GM21381 (cell line): ENCODE measurements around the gene RGL2.
A peak's percentile ranks its signal among the peaks of the same experiment; 100 is the strongest.
"Not testable (repeated sequence)": the region's sequence is repeated elsewhere in the genome, so short reads cannot be mapped to it uniquely, and the experiment has no call there.

ENCODE experiments used
- ATAC-seq: cut with Tn5 transposase; IDR thresholded peaks from one replicate; pipeline ENCODE4 v1.9.1; 2021; ENCODE audit warnings: mild to moderate bottlenecking, moderate library complexity; ENCODE audit not compliant: unreplicated experiment

The RGL2 gene, protein sequence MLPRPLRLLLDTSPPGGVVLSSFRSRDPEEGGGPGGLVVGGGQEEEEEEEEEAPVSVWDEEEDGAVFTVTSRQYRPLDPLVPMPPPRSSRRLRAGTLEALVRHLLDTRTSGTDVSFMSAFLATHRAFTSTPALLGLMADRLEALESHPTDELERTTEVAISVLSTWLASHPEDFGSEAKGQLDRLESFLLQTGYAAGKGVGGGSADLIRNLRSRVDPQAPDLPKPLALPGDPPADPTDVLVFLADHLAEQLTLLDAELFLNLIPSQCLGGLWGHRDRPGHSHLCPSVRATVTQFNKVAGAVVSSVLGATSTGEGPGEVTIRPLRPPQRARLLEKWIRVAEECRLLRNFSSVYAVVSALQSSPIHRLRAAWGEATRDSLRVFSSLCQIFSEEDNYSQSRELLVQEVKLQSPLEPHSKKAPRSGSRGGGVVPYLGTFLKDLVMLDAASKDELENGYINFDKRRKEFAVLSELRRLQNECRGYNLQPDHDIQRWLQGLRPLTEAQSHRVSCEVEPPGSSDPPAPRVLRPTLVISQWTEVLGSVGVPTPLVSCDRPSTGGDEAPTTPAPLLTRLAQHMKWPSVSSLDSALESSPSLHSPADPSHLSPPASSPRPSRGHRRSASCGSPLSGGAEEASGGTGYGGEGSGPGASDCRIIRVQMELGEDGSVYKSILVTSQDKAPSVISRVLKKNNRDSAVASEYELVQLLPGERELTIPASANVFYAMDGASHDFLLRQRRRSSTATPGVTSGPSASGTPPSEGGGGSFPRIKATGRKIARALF

DNA sequence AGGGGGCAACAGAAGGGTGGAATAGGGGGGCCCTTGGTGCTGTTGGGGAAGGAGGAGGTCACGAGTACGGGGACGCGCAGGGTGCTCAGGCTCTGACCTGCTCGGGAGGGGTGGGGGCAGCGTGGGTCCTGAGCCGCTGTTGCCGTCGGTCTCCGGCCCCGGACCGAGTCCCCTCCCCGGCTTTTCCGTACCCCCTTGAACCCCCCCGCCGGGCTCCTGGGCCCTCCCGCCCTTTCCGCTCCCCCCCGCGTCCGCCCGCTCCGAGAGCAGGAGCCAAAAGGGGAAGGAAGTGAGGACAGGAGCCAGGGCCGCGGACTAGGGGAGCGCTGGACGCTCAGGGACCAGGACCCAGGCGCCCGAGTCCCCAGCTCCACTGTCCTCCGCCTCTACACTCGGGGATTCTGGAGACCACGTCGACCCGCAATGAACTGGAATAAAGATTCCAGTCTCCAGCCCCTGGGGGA is at the start of gene RGL2:
Gene RGL2 (minus strand): TSS at position 170 of the 464 bp plus-strand sequence. CDS start 332 bp downstream, outside the sequence.
- no peak for ATAC-seq

DNA sequence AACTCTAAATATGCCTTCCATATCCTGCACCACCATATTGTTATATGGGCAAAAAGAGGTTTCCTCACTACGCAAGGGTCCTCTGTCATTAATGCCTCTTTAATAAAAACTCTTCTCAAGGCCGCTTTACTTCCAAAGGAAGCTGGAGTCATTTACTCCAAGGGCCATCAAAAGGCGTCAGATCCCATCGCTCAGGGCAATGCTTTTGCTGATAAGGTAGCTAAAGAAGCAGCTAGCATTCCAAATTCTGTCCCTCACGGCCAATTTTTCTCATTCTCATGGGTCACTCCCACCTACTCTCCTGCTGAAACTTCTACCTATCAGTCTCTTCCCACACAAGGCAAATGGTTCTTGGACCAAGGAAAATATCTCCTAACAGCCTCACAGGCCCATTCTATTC is 49.1 kb upstream of the RGL2 start:
- no peak for ATAC-seq

DNA sequence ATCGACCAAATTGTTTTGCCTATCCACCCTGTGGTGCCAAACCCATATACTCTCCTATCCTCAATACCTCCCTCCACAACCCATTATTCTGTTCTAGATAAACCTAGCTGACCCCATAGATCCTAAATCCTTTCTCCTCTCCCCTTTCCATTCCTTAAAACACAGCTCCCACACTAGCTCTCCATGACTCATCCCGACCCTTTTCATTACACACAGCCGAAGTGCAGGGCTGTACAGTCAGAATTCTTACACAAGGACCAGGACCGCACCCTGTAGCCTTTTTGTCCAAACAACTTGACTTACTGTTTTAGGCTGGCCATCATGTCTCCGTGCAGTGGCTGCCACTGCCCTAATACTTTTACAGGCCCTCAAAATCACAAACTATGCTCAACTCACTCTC is 48.2 kb upstream of the RGL2 start:
- ATAC-seq: not testable (repeated sequence)

DNA sequence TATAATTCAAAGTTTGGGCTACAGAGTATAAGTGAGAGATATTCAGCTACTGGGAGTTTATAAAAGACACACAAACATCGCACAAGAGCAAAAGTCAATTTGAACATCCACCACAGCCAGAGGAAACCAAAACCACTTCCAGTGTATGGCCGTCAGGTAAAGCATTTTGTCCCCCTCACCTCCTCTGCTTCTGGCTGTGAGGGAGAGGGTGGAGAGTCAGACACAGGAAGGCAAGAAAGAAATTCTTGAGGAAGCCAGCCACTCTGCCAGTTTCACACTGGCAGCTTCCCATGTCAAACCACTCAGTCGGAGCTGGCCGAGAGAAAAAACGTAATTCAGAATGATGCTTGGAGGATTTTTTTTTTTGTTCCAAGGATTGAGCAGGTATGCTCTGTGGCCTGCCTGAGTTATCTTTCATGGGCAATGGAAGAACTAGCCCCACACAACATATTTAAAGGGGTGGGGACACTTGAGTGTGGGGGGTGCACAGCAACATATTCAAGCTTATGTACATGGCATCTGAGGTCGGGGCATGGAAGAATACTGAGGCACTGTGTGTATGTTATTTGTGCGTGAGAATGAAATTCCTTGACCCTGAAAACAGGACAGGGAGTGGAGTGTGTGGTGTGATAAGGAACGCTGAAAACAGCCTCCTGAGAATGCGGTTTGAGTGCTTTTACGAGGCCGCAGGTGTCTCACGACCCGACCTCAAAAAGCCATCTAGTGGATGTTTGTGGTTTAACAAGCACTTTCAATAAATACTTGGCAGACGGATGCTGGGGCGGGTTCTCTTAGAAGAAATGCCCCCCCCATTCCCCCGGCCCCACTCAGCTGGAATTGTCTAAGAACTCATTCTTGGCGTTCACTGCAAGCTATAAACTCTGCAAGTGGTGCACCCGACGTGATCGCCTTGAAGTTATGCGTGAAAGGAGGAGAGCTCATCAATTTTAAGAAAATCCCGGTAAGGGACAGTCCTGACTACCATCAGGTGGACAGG is 46.3 kb upstream of the RGL2 start:
- ATAC-seq: peak; percentile 29

DNA sequence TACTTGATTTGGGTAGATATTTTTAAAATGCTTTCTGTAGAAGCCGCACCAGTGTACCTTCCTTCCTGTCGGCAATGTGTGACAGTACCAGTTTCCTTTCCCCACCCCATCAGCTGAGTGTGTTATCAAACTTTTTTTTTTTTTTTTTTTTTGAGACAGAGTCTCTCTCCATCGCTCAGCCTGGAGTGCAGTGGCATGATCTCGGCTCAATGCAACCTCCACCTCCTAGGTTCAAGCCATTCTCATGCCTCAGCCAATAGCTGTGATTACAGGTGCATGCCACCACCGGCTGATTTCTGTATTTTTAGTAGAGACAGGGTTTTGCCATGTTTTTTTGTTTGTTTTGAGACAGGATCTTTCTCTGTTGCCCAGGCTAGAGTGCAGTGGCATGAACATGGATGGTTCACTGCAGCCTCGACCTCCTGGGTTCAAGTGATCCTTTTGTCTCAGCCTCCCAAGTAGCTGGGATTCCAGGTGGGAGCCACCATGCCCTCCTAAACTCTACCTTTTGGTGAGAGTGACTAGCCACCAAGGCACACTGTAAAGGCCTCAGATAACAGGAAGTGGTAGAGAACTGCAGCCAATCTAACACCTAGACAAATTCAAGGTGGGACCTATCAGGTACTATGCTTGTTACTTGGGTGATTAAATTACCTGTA is 45.3 kb upstream of the RGL2 start:
- peak; percentile 50 for ATAC-seq

DNA sequence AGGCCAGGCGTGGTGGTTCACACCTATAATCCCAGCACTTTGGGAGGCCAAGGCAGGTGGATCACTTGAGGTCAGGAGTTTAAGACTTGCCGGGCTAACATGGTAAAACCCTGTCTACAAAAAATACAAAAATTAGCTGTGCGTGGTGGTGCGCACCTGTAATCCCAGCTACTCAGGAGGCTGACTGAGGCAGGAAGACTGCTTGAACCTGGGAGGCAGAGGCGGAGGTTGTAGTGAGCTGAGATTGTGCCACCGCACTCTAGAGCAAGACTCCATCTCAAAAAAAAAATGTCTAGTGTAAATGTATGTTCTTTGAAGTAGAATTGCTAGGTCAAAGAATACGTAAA is 44.8 kb upstream of the RGL2 start:
- not testable (repeated sequence) for ATAC-seq

DNA sequence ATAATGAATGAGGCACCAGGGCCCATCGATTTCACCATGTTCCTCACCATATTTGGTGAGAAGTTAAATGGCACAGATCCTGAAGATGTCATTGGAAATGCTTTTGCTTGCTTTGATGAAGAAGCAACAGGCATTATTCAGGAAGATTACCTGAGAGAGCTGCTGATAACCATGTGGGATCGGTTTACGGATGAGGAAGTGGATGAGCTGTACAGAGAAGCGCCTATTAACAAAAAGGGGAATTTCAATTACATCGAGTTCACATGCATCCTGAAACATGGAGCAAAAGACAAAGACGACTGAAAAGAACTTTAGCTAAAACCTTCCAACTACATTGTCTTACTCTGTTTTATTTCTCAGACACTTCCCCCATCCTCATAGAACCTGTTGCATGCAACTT is 40.5 kb upstream of the RGL2 start:
- ATAC-seq: no peak

DNA sequence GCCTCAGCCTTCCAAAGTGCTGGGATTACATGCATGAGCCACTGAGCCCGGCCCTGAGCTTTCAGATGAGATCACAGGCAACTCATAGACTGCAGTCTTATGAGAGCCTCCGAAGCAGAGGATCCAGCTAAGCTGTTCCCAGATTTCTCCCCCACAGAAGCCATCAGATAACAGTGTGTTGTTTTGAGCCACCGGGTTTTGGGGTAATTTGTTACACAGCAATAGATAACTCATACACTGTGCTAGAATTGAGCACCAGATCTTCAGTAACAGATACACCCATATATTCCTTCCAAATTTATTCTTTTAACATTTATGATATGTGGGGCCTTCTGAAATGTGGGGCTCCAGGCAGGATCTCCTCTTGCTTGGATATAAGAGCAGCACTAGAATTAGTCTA is 37.8 kb upstream of the RGL2 start:
- ATAC-seq: no peak

DNA sequence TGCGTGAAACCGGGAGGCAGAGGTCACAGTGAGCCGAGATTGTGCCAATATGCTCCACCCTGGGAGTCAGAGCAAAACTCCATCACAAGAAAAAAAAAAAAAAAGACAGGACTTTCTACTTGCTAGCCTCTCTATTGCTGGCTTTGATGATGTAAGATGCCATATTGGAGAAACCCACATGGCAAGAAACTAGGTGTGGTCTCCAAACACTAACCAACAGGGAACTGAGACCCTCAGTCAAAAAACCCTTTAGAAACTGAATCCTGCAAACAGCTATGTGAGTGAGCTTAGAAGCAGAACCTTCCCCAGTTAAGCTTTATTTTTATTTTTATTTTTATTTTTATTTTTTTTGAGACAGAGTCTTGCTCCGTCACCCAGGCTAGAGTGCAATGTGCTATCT is 37.2 kb upstream of the RGL2 start:
- no peak for ATAC-seq

DNA sequence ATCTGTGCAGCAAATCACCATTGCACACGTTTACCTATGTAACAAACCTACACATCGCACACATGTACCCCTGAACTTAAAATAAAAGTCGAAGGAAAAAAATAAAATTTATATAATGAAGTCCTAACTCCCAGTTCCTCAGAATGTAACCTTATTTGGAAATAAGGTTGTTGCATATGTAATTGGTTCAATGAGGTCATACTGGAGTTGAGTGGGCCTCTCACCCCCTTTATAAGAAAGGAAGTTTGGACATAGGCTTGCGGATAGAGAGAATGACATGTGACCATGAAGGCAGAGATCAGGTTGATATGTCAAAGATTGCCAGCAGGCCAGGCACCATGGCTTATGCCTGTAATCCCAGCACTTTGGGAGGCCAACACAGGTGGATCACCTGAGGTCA is 34.9 kb upstream of the RGL2 start:
- ATAC-seq: no peak

DNA sequence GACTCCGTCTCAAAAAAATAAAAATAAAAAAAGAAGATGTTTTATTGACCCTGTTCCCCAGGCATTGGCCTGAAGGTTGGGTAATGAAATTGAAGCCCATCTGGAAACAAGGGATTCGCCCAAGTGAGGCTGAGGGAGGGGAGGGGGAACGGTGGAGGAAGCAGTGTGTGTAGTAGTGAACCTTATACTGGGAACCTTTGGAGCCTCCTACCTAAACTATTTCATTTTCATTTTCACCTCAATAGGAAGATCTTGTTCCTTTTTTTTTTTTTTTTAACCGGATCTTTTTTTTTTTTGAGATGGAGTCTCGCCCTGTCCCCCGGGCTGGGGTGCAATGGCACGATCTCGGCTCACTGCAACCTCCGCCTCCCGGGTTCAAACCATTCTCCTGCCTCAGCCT is 32.0 kb upstream of the RGL2 start:
- ATAC-seq: no peak

DNA sequence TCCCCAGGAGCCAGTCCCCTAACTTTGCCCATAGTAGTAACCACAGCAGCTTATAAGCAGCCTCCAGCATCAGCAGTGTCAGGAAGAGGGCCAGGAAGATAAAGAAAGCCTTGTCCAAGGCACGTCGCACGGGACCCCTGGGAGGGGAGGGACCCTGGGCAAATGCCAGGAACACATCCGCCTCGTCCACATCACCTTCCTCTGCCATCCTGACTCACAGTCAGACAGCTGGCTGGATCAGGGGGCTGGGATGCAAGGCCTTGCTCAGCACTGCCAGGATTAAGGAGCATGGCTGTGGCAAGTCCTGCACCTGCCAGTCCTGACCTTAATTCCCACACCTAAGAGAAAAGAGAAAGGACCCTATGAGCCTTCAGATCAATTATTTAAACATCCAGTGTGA is 30.3 kb upstream of the RGL2 start:
- no peak for ATAC-seq

DNA sequence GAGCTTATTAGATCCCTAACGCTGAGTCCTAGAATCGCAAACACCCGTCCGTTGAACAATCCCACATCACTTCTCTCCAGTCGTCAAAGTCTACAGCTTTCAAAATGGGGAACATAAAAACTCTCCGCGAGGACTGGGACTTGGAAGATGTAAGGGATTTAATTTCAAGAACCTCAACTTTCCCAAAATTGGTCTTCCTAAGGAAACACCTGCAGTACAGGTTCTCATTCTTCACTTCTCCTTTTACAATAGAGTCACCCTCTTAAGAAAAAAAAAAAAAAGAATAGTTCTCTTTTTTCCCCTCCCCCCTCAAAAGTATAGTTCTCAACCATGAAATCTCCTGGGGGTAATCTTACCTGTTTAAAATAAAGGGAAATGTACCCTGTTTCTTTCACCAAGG is 25.4 kb upstream of the RGL2 start:
- no peak for ATAC-seq

DNA sequence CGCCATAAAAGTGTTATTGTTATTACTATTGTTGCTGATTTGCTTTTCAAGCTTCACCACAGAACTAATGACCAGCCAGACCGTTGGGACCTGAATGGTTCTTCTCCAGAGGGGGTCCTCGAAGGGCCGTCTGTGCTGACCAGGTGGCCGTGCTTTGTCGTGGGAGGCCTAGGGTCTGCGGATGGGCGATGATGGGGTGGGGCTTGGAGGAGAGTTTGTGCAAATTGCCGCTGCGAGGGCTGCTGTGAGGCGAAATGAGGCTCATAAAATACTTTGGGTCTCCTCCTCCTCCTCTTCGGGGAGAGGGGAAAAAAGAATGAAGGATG is 24.8 kb upstream of the RGL2 start:
- no peak for ATAC-seq

DNA sequence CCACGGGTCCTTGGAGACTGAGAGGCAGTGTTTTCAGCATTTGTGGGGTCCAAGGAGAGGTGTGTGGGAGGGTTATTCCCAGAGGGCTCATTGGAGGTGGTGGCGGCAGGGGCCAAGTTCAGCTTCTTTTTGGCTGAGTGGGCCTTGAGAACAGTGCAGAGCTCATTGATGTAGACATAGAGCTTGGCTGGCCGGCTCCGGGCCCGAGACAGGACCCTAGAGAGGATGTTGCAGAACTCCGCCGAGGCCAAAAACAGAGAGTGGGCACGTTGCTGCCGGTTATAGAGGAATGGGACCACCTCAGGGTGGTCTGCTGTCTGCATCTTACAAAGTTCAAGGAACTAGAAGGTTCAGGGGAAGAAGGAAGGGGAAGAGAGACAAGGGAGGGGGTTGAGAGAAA is 22.5 kb upstream of the RGL2 start:
- no peak for ATAC-seq

DNA sequence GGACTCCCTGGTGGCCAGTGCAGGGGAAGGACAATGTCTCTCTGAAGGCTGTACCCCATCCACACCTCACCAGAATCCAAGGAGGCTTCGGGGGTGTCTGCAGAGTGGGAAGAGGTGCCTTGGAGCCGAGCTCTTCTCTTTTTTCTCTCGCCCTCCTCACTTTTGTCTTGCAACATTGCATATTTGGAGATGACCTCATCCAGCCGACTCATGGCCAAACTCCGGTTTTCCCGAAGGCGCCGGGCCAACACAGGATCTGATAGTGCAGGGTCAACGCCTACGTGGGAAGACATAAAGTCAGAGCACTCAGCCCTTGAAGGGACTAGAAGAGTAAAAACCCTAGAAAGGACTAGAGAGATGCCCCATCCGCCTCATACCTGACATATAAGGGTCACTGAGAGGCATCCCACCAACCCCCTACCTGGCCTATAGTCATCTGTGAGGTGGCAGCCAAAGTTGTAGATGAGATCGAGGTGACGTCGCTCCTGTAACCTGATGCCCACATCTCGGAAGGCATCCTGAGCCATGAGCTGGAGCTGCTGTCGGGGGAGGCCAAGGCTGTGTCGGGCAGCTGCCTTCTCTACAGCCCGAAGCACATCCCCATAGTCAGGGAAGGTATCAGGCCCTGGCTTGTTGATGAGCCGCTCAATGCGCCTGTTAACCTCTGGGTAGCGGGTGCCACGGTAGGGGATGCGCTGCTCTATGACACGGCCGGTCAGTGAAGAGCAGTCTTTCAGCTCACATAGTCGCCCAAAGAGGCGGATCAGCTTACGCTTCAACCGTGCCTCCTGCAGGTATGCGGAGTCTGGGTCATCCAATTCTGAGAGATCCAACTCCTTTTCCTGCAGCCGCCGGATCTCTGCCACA is 21.8 kb upstream of the RGL2 start:
- no peak for ATAC-seq

DNA sequence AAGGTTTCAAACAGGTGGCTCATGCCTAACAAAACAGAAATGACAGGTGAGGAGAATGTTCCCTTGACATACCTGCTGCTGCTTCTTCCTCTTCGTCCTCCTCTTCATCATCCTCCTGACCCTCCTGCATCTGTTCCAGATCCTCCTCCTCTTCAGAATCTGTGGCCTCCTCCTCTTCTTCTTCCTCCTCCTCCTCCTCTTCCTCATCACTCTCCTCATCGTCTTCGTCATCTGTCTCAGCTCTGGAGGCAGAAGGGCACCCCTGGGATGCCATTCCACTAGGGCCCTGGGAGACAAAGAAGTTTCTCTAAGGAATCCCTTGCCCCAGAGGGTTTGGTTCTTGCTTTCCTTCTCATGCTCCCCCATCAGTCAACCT is 21.2 kb upstream of the RGL2 start:
- ATAC-seq: no peak

DNA sequence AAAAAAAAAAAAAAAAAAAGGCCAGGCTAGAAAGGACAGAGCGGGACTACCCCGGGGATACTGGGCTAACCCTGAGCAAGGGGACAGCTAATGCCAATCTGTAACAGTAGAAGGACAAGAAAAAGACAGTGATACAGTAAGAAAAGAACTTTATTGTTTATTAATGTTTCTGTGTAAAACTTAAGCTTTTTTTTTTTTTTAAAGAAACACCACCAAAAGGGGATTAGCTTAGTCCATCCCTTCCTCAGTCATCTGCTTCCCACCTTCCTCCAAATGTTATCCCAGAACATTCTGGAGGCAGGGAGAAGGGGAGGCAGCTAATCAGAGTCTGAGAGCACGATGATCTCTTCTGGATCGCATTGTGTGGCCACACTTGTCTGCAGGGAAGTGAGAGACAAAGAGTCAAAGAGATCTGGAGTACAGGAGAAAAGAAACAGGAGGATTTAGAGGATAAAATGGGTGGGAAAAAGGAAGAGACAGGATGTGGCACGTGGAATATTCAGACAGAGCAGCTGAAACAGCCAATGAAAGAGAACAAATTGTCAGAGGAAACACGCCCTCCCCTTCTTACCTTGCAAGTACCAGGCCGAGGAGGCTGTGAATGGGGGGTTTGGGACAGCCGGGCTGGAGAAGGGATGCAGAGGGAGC is 19.8 kb upstream of the RGL2 start:
- no peak for ATAC-seq

DNA sequence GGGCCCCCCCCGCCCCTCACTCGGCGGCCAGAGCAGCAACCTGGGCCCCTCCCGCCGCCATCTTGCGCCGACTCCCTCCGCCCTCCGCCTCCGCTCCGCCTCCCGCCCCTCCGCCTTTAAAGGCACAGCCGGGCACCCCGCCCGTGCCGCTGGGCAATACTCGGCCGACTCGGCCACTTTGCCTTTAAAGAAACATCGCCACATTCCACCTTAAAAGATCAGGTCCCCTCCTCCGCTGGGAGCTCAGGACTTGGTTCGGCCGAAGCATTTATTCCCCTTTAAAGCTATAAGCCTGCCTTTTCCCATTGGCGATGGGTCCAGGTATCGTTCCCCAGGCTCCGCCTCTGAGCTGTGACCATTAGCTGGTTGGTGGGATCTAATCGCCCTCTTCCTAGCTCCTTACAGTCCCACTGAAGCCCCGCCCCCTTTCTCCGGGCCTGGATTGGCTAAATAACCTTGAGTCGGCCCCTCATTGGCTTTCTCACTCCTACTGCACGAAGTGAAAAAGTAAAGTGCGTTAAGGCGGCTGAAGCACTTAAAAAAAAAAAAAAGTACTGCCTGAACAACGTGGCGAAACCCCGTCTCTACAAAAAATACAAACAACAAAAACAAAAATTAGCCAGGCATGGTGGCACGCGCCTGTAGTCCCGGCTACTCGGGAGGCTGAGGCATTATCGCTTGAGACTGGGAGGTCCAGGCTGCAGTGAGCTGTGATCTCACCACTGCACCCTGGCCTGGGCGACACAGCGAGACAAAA is 19.1 kb upstream of the RGL2 start, which contains the start of gene ZBTB22:
Gene ZBTB22 (minus strand): TSS at position 76 of the 757 bp plus-strand sequence. CDS start 828 bp downstream, outside the sequence.
- peak; percentile 45 for ATAC-seq
